RKO (cell line): Measurements from ENCODE around the gene SEC14L2.

Source experiments
- DNase-seq: peaks from one replicate; pipeline ENCODE4 v3.0.0-alpha.2; 2016; ENCODE audit warnings: low spot score

SEC14L2 gene

DNA sequence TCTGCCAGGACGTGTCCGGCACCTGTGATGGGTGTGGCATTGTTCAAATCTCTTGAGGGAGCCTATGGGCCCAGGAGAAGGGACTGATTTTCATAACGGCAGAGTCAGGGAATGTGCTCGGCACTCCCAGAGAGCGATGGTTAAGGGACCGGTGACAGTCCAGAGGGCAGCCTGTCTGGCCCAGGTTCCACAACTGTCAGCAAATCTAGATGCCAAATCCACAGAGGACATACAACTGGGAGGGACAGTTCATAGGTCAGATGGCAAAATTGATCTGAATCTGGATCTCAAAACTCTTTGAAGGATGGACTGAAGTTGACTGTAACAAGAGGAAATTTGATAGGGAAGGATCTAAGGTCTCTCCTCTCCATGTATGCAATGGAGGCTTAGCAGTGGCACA lies 7.5 kb downstream of the SEC14L2 start:
- DNase-seq: no peak

DNA sequence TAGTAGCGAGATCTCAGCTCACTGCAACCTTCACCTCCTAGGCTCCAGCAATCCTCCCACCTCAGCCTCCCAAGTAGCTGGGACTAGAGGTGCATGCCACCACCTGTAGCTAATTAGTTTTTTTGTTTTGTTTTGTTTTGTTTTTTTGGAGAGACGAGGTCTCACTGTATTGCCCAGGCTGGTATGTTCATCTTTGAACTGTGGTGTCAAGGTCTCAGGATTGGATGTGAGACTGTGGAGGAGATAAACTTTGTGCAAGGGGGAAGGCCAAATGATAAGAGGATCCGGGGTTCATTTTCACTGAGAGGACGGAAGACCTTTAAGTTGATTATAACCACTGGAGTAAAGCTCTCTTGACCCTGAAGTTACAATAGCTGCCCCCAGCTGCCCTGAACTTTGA lies 8.9 kb downstream of the SEC14L2 start:
- no peak for DNase-seq

DNA sequence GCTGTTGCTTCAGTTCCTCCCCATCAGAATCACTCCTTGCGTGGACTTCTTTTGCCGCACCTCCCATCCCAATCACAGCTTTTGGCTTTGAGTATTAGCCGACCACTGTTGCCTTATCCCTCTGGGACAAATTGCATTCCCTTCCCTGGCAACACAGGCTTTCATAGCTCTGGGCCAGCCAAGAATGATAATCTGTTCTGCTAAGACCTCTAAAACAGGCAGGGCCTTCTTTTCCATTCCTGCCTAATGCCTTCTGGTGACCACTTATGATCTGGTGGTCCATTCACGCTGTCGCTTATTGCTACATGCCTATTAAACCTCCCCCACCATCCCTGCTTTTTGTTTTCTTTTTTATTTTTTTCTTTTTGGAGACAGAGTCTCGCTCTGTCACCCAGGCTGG lies 9.6 kb downstream of the SEC14L2 start:
- no peak for DNase-seq

DNA sequence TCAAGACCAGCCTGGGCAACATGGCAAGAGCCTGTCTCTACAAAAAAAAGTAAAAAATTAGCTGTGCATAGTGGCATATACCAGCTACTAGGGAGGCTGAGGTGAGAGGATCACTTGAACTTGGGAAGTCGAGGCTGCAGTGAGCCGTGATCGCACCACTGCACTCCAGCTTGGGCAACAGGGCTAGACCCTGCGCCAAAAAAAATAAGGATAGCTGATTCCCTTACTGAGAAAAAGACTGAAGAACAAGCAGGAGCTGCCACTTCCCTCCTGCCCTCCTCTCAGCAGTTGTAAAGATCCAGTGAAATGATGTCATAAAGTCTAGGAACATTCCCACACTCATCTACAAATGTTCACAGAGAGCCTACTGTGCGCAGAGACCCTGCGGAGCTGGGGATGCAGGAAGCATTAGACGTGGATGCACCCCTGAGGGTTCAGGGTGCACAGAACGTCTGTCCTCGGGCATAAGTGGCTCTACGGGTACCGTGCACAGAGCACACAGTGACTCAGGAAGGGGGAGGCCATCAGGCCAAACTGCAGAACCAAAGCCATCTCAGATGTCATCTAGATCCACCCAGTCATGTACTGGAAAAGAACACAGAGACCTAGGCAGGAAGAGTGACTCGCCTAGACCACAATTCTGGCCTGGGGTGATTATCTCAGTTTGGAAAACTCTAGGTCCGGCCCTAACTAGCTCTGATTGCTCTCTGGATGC lies 11.7 kb downstream of the SEC14L2 start:
- DNase-seq: peak; percentile 59

DNA sequence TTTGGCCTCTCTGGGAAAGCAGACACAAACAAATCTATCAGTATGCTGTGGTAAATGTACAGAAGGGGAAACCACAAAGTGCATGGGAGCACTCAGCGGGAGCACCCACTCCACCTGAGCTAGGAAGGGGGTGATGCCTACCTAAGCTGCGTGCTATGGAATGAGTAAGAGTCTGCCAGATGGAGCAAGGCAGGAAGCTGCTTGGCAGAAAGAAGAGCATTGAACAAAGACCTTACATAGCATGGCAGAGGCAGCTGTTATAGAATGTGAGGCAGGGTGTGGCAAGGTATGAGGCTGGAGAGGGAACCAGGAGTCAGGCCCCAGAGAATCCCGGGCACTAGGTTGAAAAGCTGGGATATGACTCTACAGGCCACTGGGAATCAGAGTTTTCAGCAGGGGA lies 15.0 kb downstream of the SEC14L2 start:
- DNase-seq: no peak

DNA sequence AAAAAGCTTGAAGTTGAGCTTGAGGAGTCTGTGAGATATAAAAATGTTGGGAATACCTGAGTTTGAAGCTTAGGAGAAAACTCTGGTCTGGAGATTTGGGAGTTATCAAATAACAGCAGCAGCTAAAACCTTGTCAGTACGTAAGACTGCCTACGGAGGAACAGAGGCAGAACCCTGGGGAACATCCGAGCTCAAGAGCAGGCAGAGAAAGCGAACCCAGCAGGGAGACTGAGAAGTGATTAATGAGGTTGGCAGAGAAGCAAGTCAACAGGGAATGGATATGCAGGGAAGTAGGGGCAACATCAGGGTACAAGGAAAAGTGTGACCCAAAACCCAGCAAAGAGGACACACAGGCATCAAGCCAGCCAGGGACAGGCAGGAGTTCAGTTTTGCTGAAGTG lies 16.2 kb downstream of the SEC14L2 start:
- no peak for DNase-seq

DNA sequence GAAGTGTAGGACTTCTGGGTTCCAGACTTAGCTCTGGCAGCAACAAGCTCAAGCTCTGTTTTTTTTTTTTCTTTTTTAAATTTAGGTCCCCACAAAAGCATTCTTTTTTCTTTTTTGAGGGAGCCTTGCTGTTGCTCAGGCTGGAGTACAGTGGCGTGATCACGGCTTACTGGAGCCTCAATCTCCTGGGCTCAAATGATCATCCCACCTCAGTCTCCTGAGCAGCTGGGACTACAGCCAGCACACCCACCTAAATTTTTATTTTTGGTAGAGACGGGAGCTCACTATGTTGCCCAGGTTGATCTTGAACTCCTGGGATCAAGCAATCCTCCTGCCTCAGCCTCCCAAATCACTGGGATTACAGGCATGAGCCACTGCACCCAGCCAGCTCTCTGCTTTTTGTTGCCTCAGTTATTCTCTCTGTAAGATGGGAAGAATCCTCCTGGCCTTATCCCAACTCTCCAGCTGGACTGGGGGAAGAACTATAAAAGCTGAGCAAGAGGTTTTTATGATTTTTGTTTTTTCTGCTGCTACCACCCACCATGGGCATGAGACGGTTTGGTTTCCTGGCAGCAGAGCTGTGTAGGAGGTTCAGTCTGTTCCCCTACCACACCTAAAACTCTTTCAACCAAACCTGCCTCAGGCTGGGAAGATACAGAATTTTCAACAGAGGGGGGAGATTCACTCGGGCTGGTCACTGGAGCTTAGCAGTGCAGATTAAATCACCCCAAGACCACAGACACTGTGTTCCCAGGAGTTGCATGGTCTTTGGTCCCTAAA lies 17.1 kb downstream of the SEC14L2 start:
- DNase-seq: no peak

DNA sequence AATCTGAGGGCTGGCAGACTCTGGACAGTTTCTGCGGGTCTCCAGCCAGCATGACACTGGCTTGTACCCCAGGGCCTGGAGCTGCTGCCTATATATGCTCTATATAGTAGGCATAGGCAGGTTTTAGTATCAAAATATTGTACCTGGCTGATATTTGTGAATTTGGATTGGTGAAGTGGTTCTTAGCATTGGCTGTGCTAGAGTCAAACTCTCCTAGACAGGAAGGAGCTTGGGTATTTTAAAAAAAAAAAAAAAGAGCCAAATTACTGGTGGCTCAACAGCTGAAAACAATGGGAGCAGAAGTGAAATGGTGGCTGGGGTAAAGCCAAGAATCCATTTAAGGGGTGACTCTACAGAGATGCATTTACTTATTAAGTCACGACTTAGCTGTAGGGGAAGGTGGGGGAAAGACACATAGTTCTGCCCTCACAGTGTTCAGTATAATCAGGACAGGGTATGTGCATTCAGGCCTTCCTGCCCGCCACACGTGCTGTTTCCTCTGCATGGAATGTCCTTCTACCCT lies 17.8 kb downstream of the SEC14L2 start:
- no peak for DNase-seq

DNA sequence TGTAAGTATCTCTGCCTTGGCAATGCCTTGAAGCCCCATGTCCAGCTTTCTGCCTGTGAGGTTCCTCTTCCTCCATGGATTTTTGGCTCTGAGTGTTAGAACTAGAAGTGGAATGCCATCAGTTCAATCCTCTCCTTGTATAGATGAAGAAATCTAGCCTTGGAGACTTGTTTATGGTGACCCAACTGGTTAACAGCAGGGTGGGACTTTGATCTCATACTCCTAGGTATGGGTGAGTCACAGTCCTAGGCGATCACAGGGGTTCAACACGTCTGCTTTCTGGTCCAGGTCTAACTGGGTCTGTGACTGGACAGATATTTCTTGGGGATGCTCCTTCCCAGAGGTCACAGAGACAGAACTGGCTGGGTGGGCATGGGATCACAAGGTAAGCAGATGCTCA lies 19.6 kb downstream of the SEC14L2 start:
- DNase-seq: no peak

DNA sequence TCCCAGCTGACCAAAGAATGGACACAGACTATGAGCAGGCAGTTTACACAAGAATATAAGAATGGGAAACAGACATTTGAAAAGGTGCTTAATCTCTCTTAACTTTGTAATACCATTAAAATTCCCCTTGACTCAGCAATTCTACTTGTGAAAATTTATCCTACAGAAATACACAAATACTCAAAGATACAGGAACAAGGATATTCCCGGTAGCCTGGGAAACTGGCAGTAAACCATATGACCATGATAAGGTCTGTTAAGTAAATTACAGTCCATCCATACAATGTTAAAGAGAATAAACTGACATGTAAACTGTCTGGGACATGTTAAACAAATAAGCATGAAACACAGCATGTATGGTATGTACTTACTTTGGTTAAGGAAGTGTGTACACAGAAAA lies 20.0 kb downstream of the SEC14L2 start:
- no peak for DNase-seq

DNA sequence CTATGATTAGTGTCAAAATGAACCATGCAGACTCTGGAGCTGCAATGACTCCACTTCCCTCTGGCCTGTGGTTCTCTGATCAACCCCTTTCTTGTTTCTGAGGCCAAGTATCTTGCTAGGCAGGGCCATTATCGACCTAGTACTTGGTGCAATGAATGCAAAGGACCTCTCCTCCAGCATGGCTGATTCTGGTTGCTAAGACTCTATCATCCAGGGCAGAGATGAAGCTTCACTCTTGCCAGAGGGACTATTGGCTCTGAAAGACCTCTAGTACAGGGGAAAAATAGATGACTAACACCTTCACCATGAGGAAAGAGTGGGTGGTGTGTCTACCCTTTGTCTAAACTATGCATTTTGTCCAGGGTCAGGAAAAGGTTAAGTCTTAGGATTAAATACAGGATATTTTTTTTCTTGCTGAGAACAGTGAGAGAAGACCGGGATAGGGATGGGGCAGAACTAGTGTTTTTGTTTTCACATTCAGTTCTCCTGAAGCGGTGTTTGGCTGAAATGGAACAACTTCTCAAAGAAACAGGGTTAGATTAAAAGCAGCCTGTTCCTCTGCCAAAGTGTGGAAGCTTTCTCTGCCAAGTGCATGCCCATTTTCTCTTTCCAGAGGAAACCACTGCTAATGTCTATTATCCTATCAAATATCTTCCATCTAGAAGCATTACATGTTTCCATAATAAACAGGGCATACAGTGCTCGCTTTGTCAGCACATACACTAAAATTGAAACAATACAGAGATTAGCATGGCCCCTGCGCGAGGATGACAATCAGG lies 23.7 kb downstream of the SEC14L2 start:
- peak; percentile 51 for DNase-seq

DNA sequence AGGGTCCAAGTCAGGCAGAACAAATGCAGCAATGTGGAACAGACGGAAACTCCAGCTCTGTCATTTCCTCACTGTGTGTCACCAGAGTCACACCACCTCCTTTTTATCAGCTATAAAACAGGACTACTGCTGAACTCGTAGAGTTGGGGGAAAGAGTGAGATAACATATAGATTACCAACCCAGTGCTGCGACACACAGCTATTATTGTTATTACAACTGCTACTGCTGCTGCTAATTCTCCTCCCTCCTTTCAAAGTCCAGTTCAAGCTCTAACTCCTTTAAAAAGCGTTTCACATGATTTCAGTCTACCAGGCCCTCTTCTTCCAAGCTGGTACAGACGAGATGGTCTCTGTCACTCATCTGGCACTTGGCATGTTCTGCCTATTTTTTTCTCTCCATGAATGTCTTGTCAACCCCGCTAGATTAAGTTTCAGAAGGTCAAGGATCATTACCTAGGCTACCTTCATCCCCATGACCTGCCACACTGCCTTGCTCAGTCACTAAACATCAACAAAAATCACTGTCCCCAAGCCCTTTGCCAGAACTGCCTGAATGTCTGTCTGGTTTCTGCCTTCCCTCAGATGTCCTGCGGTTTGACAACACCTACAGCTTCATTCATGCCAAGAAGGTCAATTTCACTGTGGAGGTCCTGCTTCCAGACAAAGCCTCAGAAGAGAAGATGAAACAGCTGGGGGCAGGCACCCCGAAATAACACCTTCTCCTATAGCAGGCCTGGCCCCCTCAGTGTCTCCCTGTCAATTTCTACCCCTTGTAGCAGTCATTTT lies 25.1 kb downstream of the SEC14L2 start:
- no peak for DNase-seq

DNA sequence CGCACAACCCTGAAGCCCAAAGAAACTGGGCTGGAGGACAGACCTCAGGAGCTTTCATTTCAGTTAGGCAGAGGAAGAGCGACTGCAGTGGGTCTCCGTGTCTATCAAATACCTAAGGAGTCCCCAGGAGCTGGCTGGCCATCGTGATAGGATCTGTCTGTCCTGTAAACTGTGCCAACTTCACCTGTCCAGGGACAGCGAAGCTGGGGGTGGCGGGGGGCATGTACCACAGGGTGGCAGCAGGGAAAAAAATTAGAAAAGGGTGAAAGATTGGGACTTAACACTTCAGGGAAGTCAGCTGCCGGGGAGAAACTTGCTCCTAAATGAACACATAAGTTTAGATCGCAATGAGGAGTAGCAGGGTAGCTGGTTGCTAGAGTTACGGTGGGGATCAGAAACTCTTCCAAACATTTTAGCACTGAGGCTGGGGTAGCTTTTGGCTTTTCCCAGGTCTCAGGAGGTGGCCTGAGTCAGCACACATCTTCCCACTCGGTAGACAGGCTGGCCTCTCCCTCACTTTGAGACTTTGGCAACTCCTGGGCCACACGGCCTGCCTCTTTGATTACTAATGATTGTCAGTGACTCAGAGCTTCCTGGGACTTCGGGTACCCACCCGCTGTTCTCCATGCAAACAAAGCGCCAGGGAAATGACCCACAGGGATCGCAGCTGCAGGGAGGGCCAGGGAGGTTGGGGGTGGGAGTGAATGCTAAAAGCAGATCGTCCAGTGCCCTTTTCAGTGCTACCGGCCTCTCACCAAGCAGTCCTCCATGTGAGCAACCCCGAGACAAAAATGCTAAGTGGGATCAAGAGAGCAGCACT lies 25.9 kb downstream of the SEC14L2 start:
- peak; percentile 99 for DNase-seq

DNA sequence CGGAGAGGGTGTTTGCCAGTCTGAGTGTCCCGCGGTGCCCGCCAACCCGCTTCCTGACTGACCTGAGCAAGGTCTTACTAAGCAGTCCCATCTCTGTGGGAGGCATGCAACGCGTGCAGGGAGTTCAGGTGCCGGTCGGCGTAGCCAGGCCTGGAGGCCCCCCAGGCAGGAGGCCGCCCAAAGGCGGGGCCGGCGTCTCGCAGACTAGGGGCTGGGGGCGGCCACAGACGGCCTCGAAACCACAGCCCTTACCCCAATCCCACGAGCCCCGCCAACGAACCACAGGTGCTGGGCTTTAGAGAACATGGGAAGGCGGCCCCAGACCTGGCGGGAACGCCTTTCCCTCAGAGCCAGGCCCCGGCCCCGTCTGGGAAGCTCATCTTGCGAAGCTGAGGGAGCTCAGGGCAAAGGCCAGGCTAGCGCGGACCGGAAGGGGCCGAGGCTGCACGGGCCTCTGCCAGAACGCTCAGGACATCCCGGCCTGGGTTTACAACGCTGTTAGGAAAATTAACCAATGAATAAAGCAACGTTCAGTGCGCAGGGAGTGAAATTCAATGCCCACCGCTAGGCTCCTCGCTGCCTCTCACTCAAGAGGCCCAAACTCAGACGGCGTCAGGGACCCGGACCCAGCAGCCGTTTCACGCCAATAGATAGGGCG lies 26.6 kb downstream of the SEC14L2 start:
- no peak for DNase-seq

DNA sequence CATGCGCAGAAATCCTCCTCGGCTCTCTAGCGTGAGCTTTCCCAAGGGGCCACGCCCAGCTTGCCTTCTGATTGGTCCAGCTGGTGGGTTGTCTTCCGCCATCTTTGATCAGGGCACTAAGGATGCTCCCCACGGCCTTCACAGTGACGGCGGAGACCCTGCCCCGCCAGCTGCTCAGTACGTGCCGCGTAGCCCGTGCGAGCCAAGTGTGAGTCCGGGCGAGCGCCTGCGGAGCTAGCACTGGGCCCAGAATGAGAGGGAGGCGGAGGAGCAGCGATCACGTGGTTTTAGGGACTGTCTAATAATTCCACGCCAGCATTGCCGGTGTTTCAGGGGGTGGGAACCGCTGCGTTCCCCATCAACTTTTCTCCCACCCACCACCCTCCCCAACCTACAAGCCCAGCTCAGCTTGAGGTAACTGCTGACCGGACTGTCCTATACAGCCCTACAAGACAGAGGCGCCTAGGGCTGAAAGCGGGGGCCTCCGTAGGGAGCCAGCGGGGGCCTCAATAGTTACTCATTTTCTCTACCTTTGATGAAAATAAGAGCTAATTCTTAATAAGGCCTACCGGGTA lies 27.2 kb downstream of the SEC14L2 start:
- DNase-seq: peak; percentile 99

DNA sequence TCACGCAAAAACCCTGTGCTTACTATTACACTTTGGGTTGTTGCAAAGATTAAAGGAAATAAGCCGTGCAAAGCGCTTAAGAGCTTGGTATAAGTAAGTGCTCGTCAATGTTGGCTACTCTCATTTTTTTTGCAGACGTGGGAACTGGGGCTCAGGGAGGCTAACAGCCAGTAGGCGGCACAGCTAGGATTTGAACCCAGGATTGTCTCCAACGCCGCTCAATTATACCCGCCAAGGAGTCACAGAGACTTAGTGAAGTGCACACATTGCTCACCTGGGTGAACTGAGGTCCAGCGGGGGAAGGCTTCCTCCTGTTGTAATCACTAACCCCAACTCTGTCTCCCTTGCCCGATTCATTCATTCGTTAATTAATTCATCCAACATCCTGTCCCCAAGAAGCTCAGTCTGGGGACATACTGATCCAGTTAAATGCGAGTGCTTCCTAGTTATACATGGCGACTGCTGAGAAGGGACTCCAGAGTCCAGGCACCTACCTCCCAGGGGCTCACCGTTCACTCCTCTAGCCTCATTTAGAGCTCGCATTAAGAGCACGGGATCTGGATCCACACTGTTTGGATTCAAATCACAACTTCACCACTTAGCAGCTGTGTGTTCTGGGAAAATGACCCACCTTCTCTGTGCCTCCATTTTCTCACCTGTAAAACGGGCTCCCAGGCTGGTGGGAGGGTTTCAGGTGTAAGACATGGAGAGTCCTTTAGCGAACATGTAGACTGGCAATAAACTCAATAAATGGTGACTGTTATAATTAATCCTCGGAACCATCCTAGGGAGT lies 27.9 kb downstream of the SEC14L2 start:
- DNase-seq: peak; percentile 77

DNA sequence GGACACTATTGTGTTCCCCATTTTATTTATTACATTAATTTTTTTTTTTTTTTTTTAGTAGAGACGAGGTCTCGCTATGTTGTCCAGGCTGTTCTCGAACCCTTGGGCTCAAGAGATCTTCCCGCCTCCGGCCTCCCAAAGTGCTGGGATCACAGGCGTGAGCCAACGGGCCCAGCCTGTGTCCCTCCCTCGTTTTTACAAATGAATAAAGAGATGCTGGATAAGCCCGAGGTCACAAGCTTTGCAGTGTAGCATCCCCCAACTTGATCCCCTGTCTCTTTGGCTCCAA lies 28.5 kb downstream of the SEC14L2 start:
- DNase-seq: no peak

DNA sequence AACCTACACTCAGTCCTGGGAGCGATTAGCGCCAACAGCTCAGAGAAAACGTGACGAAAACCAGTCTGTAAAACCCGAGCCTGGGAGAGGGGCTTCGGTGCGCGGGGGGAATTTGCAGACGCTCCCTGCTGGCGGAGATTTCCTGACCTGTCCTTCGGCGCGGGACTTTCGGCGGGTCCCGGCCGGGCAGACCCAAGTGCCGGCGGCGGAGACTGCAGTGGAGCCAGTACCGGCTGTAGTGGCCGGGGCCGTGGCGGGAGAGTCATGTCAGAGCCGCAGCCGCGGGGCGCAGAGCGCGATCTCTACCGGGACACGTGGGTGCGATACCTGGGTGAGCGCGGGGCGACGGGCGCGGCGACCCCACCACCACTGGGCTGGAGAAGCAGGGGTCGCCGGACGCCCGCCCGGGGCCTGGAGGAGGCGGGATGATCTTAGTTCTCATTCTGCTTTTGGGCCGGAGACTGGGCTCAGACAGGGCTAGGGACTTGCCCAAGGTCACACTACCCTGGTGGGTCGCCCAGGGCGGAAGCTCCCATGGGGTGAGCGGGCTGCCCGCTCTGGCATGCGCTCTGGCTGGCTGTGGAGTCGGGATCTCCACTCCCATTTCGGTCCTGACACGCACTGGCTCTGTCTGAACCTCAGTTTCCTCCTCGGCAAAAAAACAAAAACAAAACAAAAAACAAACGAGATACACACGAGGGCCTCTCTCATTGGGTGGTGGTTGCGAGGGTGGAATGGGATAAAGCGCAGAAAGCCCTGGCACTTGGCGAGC lies 29.0 kb downstream of the SEC14L2 start, which contains the start of gene MTFP1:
TSS of gene MTFP1 (plus strand) at position 153 of the 772 bp plus-strand sequence. CDS start at position 265, 112 bp downstream.
- peak; percentile 80 for DNase-seq
